ENCODE measurements around the gene FOLR2. TPM values are rescaled to one million over a fixed set of nuclear protein-coding genes. Genes with fewer than 3 reads are reported as not detected.
"Not testable (repeated sequence)": the region's sequence is repeated elsewhere in the genome, so short reads cannot be mapped to it uniquely, and the experiment has no call there.

The FOLR2 gene
- polyA plus RNA-seq, 2 donors, result 1.1 to 2.8 TPM

- no peaks in the 10 kb centered on the region for H3K36me3 ChIP-seq (ENCODE audit: control insufficient read depth in 2 of 2, insufficient read depth in 2 of 2, low read length in 1 of 2)
- 82 to 86% methylated on average over 2 of the region's 2 CpGs for WGBS, 2 donors
- H3K9me3 ChIP-seq (ENCODE audit: control insufficient read depth in 2 of 2, insufficient read depth in 1 of 2, low read depth in 1 of 2, low read length in 1 of 2), result no peaks in the 10 kb centered on the region
- H3K4me3 ChIP-seq (ENCODE audit: low read depth in 1 of 2, low read length in 2 of 2), result no peak overlapping the region
- H3K27me3 ChIP-seq (ENCODE audit: control insufficient read depth in 1 of 2, insufficient read depth in 2 of 2, low read length in 2 of 2), result no peaks in the 10 kb centered on the region
- no peak overlapping the region for H3K27ac ChIP-seq (ENCODE audit: low read depth in 2 of 2, low read length in 1 of 2)
- H3K4me1 ChIP-seq (ENCODE audit: control insufficient read depth in 2 of 2, insufficient read depth in 2 of 2, low read length in 1 of 2), result no peaks in the 10 kb centered on the region
Observed at GRCh38 chr11:72259490-72259889, 42.9 kb downstream of the FOLR2 start.

- 55 to 69% methylated on average over 5 of the region's 5 CpGs for whole genome bisulfite sequencing, 2 donors
- H3K4me1 ChIP-seq (ENCODE audit: control insufficient read depth in 2 of 2, insufficient read depth in 2 of 2, low read length in 1 of 2), result no peaks in the 10 kb centered on the region
- H3K27ac ChIP-seq (ENCODE audit: low read depth in 2 of 2, low read length in 1 of 2), result no peak overlapping the region
- H3K27me3 ChIP-seq (ENCODE audit: control insufficient read depth in 1 of 2, insufficient read depth in 2 of 2, low read length in 2 of 2), result no peaks in the 10 kb centered on the region
- H3K36me3 ChIP-seq (ENCODE audit: control insufficient read depth in 2 of 2, insufficient read depth in 2 of 2, low read length in 1 of 2), result no peaks in the 10 kb centered on the region
- no peak overlapping the region for H3K4me3 ChIP-seq (ENCODE audit: low read depth in 1 of 2, low read length in 2 of 2)
- no peaks in the 10 kb centered on the region for H3K9me3 ChIP-seq (ENCODE audit: control insufficient read depth in 2 of 2, insufficient read depth in 1 of 2, low read depth in 1 of 2, low read length in 1 of 2)
Observed at GRCh38 chr11:72260574-72260973, 44.0 kb downstream of the FOLR2 start.

- Histone ChIP-seq H3K36me3 (ENCODE audit: control insufficient read depth in 2 of 2, insufficient read depth in 2 of 2, low read length in 1 of 2) (no peaks in the 10 kb centered on the region), H3K27ac (ENCODE audit: low read depth in 2 of 2, low read length in 1 of 2) (no peak overlapping the region)
Observed at GRCh38 chr11:72263361-72263760, 46.8 kb downstream of the FOLR2 start.

GRCh38 chr11:72265951-72266350 lies 49.4 kb downstream of the FOLR2 start:
- no peak overlapping the region for H3K27ac ChIP-seq (ENCODE audit: low read depth in 2 of 2, low read length in 1 of 2)
- no peaks in the 10 kb centered on the region for H3K36me3 ChIP-seq (ENCODE audit: control insufficient read depth in 2 of 2, insufficient read depth in 2 of 2, low read length in 1 of 2)
- H3K4me3 ChIP-seq (ENCODE audit: low read depth in 1 of 2, low read length in 2 of 2), result no peak overlapping the region

More at GRCh38 chr11:72263361-72263760, 46.8 kb downstream of the FOLR2 start:
- no peaks in the 10 kb centered on the region for H3K9me3 ChIP-seq (ENCODE audit: control insufficient read depth in 2 of 2, insufficient read depth in 1 of 2, low read depth in 1 of 2, low read length in 1 of 2)
- WGBS, 2 donors, result 51 to 59% methylated on average over 4 of the region's 4 CpGs
- no peak overlapping the region for H3K4me3 ChIP-seq (ENCODE audit: low read depth in 1 of 2, low read length in 2 of 2)
- H3K27me3 ChIP-seq (ENCODE audit: control insufficient read depth in 1 of 2, insufficient read depth in 2 of 2, low read length in 2 of 2), result no peaks in the 10 kb centered on the region
- H3K4me1 ChIP-seq (ENCODE audit: control insufficient read depth in 2 of 2, insufficient read depth in 2 of 2, low read length in 1 of 2), result no peaks in the 10 kb centered on the region

GRCh38 chr11:72266960-72267359 lies 50.4 kb downstream of the FOLR2 start:
- not testable (repeated sequence) for H3K4me3 ChIP-seq (ENCODE audit: low read depth in 1 of 2, low read length in 2 of 2); H3K27ac ChIP-seq (ENCODE audit: low read depth in 2 of 2, low read length in 1 of 2); H3K36me3 ChIP-seq (ENCODE audit: control insufficient read depth in 2 of 2, insufficient read depth in 2 of 2, low read length in 1 of 2); H3K4me1 ChIP-seq (ENCODE audit: control insufficient read depth in 2 of 2, insufficient read depth in 2 of 2, low read length in 1 of 2); H3K27me3 ChIP-seq (ENCODE audit: control insufficient read depth in 1 of 2, insufficient read depth in 2 of 2, low read length in 2 of 2); H3K9me3 ChIP-seq (ENCODE audit: control insufficient read depth in 2 of 2, insufficient read depth in 1 of 2, low read depth in 1 of 2, low read length in 1 of 2)
- WGBS, 2 donors, result 77 to 81% methylated on average over 5 of the region's 5 CpGs

More at GRCh38 chr11:72265951-72266350, 49.4 kb downstream of the FOLR2 start:
- H3K4me1 ChIP-seq (ENCODE audit: control insufficient read depth in 2 of 2, insufficient read depth in 2 of 2, low read length in 1 of 2), result no peaks in the 10 kb centered on the region
- H3K9me3 ChIP-seq (ENCODE audit: control insufficient read depth in 2 of 2, insufficient read depth in 1 of 2, low read depth in 1 of 2, low read length in 1 of 2), result no peaks in the 10 kb centered on the region
- H3K27me3 ChIP-seq (ENCODE audit: control insufficient read depth in 1 of 2, insufficient read depth in 2 of 2, low read length in 2 of 2), result no peaks in the 10 kb centered on the region

GRCh38 chr11:72267956-72268617 lies 51.5 kb downstream of the FOLR2 start:
- Histone ChIP-seq H3K27me3 (ENCODE audit: control insufficient read depth in 1 of 2, insufficient read depth in 2 of 2, low read length in 2 of 2) (no peaks in the 10 kb centered on the region), H3K4me1 (ENCODE audit: control insufficient read depth in 2 of 2, insufficient read depth in 2 of 2, low read length in 1 of 2) (no peaks in the 10 kb centered on the region), H3K36me3 (ENCODE audit: control insufficient read depth in 2 of 2, insufficient read depth in 2 of 2, low read length in 1 of 2) (no peaks in the 10 kb centered on the region), H3K9me3 (ENCODE audit: control insufficient read depth in 2 of 2, insufficient read depth in 1 of 2, low read depth in 1 of 2, low read length in 1 of 2) (no peaks in the 10 kb centered on the region), H3K27ac (ENCODE audit: low read depth in 2 of 2, low read length in 1 of 2) (no peak overlapping the region), H3K4me3 (ENCODE audit: low read depth in 1 of 2, low read length in 2 of 2) (no peak overlapping the region)
- WGBS, 2 donors, result 73 to 85% methylated on average over 2 of the region's 2 CpGs

Other genes with a start within 250 kb of the FOLR2 start
- 1 to 10 TPM; 2.9 to 4.6 TPM for gene IL18BP, start 217.9 kb upstream of the FOLR2 start, polyA plus RNA-seq
- 100 to 1,000 TPM; 108 to 205 TPM for gene NUMA1, start 136.3 kb upstream of the FOLR2 start, polyA plus RNA-seq
- gene LRRC51, start 135.9 kb upstream of the FOLR2 start, polyA plus RNA-seq, result 1 to 10 TPM; 3.1 to 4.6 TPM
- gene LAMTOR1, start 113.5 kb upstream of the FOLR2 start, polyA plus RNA-seq, result 100 to 1,000 TPM in 1 of 2 donors, 10 to 100 TPM in 1; 50.6 to 109 TPM
- not detected for gene TOMT, start 110.9 kb upstream of the FOLR2 start, polyA plus RNA-seq
- 10 to 100 TPM; 46.8 to 60.0 TPM for gene ANAPC15, start 104.1 kb upstream of the FOLR2 start, polyA plus RNA-seq
- under 1 TPM; 0.11 to 0.41 TPM for gene FOLR3, start 81.1 kb upstream of the FOLR2 start, polyA plus RNA-seq
- under 1 TPM; 0.26 to 0.94 TPM for gene FOLR1, start 24.7 kb upstream of the FOLR2 start, polyA plus RNA-seq
- gene INPPL1, start 8.0 kb downstream of the FOLR2 start, polyA plus RNA-seq, result 10 to 100 TPM; 28.9 to 88.1 TPM
- not detected for gene PHOX2A, start 27.4 kb downstream of the FOLR2 start, polyA plus RNA-seq
- gene CLPB, start 217.7 kb downstream of the FOLR2 start, polyA plus RNA-seq, result 1 to 10 TPM; 6.0 to 7.9 TPM

Data from esophagus (tissue), 2 donors.